ENCODE data around the gene EXOSC5.

DNA sequence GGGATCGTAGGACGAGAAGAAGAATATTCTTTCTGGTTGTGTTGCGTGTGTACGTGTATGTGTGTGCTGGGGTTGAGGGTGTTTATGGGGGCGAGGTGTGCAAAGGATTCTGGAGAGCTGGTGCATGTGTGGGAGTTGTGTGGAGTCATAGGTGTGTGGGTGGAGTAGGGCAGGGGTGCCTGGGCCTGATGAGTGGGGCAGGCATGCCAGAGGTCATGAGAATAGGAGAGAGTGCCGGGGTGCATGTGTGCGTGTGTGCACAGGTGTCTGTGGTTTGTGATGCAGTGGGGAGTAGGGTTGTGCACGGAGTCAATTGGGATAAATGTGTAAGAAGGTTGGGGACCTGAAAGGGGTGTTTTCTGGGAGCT, 20.2 kb downstream of the EXOSC5 start:
- no peak for TF ChIP-seq CTCF (IDR thresholded peaks at IDR 0.05)
- TF ChIP-seq EP300 (IDR thresholded peaks at IDR 0.05) = no peak

Data from sigmoid colon (tissue), 4 donors.